Stimulated activated CD4-positive, alpha-beta T cell treated with anti-CD3 and anti-CD28 coated beads, Interleukin-1b, Interleukin-23, amount 100 ng/mL, for 4 hours (primary cell): ENCODE results near the gene KCNE4.

Experiments used
- DNase-seq, 2 donors: peaks; one replicate each; pipeline ENCODE4 v3.0.0-alpha.2; 2020; ENCODE audit warnings: low read depth in 2 of 2

Gene KCNE4

GRCh38 chr2:223086370-223086981 lies 34.5 kb downstream of the KCNE4 start:
- no peak for DNase-seq

DNA sequence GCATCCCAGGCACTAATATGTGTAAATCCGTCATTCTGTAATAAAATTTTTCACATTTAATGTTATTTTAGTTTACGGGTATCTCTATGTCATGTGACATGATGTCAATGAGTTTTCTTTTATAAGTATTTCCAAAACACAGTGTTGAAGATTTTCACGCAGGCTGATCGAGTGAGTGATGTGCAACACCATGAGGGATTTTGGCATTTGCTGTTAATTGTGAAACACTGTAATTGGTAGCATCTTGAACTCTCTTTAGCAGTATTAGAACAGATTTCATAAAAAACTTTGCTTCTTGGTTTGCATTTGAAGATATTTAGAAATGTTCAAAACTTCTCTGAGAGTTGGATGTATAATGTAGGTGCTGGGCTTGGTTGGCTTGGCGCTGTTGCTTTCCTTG lies 35.5 kb downstream of the KCNE4 start:
- DNase-seq: no peak

- DNase-seq: no peak
Observed at GRCh38 chr2:223088866-223089265, 36.9 kb downstream of the KCNE4 start.

- DNase-seq: no peak
Observed at GRCh38 chr2:223090039-223090438, 38.0 kb downstream of the KCNE4 start.

DNA sequence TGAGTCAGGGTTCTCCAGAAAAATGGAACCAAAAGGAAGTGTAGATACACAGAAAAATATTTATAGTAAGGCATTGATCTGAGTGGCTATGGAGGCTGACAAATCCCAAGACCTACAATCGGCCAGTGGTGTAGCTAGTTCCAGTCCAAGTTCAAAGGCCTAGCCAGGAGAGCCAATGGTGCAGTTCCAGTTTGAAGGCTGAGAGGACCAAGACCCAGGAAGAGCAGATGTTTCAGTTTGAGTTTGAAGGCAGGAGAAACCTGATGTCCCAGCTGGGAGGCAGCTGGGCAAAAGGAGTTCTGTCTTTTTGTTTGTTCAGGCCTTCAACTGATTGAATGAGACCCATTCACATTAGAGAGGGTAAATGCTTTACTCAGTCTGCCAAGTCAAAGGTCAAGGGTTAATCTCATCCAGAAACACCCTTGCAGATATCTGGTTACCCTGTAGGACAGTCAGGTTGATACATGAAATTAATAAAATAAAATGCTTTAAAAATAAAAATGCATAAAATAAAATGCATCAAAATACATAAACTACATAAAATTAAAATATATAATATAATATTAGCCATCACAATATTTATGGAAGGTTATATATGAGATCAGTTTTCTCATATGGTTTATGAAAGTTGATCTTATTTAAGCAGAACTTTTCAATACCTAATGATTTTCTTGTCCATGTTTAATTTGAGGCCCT lies 38.7 kb downstream of the KCNE4 start:
- no peak for DNase-seq

DNA sequence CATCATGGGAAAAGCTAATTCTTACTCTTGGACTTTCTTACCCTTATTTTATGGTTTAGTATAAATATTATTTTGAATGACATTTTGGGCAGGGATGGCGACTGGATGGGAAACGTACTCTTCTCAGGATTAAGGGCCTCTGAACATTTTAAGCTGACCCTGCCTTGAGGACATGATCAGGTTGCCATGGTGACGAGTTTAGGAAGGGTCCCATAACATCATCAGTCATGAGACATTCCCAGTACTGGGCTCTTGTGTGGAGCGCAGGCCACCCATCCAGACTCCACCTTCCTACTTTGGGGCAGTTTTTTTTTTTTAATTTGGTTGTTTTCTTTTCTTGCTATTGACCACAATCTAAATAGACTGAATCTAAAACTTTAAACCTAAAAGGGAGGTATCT lies 40.7 kb downstream of the KCNE4 start:
- no peak for DNase-seq

DNA sequence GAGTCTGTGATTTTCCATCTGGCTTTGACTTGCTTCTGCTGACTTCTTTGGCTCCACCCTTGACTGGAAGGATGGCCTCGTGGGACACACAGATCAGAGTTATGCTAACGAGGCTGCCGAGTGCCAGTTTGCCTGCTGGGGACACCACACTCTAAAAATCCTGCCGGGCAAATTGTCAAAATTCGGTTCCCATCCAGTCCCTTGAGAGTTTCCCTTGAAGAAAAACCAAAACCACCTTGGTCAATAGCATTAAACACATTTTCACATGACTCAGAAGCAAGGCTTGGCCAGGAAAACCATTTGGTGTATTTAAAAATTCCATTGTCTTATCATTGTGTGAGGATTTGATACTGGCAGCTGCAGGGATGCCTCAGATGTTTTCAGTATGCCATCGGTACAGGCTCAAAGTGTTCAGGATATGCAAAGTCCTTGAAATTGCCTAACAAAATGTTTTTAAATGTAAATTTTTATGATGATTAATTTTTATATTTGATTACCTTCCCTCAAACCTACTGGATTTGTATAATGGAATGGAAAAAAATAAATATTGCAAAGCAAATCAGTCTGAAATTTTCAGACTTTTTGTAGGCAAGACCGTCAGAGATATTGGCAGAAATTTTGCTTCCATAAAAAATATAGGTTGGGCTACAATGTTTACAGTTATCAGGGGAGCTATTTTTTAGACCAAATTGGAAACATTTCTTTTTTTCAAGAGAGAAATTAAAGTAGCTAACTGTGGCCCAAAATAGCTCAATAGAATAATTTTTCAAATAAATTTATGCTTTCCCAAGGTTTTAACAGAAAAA lies 41.6 kb downstream of the KCNE4 start:
- no peak for DNase-seq

DNA sequence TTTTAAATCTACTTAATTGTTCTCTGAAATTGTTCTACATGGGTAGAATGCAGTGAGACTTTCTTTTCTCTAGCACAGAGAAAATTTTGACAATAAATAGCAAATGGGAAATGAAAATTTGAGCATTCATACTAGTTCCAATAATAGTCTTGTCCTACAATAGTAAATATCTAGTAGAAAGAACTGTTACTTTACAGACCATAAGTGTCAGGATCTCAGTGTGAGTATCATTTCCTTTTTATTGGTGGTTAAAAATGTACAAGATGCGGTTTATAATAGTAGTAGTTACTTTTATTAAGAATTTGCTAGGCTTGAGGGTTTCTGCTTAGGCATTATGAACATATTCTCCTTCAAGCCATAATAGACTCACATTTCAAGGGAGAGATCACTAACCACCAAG lies 43.2 kb downstream of the KCNE4 start:
- no peak for DNase-seq

DNA sequence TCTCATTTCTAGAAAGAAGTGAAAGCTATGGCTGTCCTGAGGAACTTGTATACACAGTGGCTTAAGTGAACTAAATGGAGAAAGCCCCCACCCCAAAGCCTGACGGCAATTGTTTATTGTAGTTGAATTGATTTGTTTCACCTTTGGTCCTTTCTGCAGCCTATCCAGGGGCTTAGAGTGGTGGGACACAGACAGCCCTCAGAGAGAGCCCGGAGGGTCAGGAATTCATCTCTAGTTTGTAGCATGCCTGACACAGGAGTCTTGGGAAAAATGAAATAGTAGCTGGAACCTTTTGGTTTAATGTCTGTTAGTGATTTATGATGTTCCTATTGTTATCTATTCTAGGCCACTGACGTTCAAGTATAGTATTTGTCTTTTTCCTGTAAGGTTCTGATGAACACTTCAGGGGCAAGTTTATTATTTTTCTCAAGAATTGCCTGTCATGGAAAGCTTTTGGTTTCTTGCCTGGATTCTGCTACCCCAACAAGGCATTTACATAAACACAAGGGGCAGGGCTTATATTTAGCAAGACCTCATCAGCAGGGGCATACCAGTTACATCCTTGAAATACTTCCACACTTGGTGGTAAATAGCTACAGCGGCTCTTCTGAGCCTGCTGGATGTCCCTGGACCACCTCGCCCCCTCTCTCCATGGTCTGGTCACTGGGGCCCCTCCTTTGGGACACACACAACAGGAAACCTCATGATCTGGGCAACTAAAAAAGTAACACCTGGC lies 44.4 kb downstream of the KCNE4 start:
- no peak for DNase-seq

- no peak for DNase-seq
Observed at GRCh38 chr2:223097888-223098383, 45.9 kb downstream of the KCNE4 start.

DNA sequence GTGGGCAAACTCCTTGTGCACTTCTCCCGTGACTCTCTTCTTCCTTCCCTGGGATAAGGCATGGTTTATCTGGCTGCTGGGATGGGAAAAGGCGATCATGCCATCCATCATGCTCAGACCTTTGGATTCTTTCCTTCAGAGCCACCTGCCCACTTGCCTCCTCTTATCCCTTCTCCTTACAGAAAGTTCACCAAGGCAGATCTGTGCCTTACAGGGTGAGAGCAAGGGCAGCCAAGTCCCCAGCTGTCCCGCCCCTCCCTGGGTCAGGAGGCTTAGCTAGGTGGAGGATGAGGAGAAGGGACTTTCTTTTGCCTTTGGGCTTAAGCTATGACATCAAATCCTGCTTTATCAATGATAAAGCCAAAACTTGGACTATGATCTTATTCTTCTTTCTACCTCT lies 47.6 kb downstream of the KCNE4 start:
- DNase-seq: no peak

- DNase-seq: no peak
Observed at GRCh38 chr2:223100061-223100511, 48.1 kb downstream of the KCNE4 start.

DNA sequence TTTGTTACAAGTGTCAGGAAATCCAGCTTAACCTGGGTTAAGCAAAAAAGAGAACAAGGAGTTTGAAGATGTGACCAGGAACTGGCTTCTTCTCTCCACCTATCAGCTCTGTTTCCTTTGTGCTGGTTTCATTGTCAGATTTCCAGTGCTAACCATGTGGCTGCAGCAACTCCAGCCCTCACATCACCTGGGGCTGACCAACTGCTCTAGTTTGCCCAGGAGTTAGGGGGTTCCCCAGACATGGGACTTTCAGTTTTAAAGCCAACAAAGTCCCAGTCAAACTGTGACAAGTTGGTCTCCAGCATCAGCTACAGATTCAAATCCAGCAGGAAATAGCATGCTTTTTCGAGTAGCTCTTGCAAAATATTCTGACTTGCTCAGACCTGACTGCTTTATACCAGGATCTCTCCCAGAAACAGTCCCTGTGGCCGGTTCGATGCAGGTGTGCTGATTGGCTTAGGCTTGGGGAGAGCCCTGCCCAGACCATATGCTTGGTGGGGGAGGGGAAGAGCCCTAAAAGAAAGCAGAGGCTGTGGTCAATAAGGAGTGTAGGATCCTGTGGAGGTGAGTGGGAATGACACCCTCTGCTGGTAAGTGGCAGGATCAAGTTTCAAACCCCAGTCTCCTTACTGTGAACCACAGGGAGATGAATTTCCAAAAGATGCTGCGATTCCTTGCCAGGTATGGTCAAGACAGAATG lies 49.5 kb downstream of the KCNE4 start:
- no peak for DNase-seq

GRCh38 chr2:223102040-223102400 lies 50.0 kb downstream of the KCNE4 start:
- DNase-seq: no peak

DNA sequence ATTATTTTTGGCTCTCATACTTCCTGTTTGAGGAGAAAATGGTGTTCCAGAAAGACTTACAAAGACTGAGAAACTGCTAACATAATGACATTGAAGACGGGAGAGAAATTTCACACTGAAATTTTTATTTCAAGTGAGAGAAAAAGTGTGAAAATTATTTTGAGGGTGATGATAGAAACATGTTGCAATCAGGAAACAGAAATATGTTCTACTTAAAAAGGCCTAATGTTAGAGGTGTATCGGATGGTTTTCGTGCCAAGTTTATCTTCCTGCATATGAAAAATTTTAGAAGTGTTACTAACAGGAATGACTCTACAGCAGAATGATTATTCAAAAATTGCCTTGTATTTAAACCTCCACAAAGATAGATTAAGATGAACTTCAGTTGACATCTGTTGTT lies 50.5 kb downstream of the KCNE4 start:
- no peak for DNase-seq

DNA sequence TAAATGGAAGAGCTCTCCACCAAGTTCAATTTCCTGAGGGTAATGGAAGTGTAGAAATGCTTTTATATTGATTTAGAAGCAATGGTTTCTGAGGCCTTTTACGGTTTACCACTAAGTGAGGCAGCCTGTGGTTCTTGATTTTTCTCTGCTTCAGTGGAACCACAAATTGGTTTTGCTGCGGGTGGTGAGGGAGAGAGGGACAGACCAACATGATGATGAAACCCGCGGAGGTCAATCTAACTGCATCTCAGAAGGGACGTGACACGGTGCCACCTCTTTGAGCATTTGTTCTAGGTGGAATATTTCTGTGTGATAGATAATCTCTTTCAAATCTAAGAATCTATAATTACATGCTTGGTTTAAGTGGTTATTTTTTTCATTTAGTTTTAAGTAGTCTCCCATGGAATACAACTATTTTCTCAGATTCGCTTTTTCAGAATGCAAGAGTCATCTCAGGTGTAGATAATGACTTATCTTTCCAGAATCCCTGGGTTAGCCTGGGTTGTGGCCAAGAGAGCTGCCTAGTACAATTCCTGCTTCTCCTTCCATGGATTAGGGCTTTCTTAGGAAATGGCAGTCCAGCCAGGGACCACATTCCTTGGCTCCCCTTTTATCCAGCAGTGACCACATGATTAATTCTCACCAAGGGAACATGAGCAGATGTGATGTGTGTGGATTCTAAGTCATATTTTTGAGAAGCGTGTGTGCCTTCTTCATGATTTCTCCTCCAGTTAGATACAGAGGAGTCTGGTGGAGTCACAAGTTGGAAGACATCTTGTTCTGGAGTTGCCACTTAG lies 52.5 kb downstream of the KCNE4 start:
- DNase-seq: no peak
